SW 1271 (cell line): ENCODE results near the gene DNASE1L1.

Source experiments
- DNase-seq, 2 experiments: peaks; one replicate each; lab custom pipeline; 2025; lab: John Stamatoyannopoulos, UW

Gene DNASE1L1

DNA sequence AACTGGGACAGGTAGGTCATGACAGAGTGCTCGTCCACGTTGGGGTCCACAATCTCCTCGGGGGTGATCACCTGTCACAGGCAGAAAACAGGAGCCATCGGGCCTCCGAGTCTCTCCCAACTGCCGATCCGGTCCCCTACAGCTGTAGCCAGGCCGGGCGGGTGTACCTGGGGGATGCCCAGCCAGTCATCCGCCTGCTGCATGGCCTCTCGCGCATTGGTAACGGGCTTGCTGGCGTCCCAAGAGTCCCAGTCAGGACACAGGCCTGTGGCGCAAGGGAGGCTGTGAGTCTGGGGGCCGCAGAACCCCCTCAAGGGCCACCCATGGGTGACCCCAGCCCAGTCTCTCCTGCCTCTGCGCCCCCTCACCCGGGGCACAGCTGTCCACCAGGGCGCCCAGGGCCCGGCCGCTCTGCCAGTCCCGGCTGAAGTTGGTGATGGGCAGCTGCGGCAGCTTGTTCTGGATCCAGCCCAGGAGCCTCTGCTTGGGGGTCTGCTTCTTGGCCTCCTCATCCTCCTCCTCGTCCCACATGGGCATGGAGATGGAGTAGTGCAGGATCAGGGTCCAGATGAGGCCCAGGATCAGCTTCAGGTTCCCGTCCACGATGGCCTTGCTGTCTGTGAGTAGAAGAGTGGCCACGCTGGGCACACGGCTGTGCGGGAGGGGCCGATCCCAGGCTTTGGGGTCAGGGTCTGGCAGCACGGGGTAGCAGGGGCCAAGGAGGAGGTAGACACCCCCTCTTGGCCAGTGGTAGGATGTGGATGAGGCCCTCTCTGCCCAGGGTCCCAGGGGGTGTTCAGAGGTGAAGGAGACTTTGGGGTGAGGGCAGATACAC is 41.4 kb downstream of the DNASE1L1 start:
- DNase-seq: no peak

DNA sequence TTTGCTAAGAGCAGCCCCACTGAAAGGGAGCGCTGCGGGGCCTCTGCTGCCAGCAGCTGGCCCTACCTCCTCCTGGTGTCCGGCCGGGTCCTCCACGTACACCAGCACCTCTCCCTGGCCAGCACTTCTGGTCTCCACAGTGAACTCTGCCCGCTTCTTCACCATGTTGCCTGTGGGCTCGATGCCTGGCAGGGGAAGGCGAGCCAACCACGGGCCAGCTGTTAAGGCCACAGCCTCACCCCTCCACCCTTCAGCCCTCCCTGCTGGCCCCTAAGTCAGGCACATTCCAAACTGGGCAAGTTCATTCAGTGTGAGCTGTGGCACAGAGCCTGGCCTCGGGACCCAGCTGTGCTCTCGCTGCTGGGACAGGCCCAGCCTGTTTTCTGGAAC is 42.4 kb downstream of the DNASE1L1 start:
- DNase-seq: no peak

DNA sequence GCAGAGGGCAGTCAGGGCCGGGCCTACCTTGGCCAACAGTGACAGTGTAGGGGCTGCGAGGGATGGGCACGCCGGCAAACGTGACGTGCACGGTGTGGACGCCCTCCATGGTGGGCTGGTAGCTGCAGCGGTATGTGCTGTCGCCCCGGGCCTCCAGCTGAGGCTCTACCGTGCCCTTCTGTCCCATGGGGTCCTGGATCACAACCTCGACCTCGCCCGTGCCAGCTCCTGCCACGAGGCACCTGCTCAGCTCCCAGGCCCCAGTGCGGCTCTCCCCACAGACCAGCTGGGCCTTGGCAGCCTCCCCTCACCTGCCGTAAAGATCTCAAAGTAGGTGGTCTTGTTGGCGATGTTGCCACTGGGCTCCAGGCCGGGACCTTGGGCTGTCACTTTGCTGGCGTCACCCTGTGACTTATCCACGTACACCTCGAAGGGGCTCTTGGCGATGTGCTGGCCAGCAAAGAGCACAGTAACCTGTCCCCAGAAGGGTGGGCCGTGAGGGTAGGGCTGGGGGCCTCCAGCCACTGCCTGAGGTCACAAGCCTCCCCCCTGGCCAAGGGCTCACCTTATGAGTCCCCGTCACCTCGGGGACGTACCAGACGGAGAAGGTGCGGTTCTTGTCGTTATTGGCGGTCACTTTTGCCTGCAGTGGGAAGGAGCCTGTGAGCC is 42.9 kb downstream of the DNASE1L1 start:
- no peak for DNase-seq

DNA sequence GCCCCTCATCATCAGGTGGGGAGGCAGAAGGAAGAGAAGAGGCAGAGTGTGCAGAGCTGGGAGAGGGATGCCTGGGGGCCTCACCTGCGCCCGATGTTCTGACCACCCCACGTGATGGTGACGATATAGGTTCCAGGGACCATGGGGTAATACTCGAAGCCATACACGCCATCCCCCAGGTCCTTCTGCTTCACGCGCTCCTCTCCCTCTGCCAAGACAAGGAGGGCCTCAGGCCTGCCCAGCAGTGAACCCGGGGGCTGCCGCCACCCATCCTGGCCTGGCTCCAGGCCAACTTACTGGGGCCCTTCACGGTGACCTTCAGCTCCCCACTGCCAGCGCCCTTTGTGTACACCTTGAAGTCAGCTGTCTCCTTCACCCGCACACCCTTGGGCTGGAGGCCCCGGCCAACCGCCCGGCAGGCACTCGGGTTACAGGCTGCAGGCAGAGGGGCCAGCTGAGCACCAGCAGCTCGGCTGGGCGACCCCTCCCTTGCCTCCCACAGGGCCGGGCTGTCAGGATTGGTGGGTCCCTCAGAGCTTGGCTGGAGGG is 43.9 kb downstream of the DNASE1L1 start:
- no peak for DNase-seq

DNA sequence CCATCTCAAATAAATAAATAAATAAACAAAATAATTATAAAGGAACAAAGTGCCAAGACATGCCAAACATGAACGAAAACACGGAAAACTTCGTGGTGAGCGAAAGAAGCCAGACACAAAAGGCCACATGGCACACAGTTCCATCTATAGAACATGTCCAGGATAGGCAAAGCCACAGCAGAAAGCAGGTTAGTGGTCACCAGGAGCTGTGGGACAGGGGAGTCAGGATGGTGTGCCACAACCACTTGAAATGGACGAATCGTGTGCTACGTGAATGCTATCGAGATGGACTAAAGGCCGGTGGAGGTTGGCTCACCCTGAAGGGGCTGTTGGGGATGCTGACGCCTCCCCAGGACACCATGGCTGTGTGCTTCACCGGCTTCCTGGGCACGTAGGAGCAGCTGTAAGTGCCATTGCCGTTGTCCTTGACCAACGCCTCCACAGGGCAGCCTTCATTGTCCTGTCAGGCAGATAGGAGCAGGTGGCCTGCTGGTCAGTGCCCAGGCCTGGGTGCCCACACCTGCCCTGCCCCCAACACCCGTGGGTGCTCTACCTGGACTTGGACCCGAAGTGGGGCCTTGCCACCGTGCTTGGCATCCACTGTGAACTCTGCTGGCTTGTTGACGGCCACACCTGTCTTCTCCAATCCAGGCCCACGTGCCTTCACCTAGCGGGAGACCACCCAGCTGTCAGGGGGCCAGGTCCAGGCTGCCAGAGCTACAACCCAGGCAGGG is 45.2 kb downstream of the DNASE1L1 start:
- DNase-seq: no peak

DNA sequence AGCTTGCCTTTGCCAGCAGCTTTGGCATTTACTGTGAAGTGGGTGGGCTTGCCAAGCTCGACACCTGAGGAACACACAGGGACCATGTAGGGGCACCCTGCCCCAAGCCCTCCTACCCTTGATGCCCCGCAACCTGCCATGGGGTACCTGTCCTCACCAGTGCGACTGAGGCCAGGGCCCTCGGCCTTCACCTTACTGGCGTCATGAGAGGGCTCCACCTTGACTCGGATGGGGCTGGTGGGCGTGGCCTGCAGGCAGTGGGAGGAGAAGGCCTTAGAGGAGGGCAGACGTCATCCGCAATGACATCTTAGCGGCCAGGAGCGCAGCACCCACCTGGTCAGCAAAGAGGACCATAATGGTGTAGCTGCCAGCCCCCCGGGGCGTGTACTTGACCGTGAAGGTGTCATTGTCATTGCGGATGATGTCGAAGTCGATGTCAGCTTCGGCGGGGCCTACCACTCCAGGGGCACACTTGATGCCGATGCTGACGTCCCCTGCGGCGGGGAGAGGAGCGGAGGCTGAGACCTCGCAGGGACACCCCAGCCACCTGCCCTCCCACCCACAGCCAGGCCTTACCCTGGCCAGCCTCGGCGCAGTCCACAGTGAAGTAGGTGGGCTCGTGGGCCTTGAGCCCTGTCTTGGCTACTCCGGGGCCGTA is 46.8 kb downstream of the DNASE1L1 start:
- no peak for DNase-seq

DNA sequence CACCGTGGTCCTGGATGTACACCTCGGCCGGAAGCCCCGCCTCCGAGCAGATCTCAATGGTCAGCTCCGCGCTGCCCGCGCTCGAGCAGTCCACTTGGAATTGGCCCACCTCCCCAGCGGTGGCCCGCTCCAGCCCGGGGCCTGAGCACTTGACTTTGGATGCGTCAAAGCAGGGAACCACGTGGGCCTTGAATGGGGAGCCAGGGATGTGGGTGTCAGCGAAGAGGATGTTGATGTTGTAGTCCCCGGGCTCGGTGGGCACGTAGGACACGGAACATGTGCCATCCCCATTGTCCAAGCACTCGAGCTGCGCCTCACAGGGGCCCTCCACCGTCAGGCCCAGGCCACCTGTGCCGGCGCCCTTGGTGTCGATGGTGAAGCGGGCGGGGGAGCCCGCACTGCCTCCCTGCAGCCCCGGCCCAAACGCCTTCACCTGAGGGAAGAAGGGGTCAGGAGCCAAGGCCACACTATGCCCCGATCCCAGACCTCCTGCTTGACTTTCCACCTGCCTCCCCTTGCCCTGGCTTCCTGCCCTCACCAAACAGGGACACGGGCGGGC is 48.8 kb downstream of the DNASE1L1 start:
- DNase-seq: no peak

DNA sequence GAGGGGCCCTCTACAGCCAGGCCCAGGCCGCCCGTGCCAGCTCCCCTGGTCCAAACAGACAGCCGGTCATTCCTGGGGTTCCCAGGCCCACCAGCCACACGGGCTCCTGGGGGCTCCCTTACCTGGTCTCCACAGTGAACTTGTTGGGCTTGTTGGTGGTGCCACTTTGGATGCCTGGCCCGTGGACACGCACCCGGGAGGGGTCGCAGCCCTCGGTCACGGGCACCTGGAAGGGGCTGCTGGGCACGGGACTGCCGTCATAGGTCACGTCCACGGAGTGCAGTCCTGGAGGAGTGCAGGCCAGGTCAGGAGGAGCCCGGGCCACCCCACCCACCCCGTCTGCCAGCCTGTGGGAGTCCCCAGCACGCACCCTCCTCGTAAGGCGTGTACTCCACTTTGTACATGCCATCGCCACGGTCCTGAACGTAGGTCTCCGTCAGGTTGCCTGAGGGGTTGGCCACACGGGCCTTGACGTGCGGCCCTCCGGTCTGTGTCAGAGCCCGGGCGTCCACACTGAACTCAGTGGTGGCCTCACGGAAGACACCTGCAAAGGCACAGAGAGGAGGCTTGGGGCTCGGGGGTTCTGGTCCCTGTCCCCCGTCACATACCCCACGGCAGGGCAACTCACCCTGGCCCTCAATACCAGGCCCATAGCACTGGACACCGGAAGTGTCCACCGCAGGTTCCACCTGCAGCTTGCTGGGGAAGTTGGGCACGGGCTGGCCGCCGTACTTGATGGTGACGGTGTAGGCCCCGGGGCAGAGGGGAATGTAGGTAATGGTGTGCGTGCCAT is 49.5 kb downstream of the DNASE1L1 start:
- no peak for DNase-seq

DNA sequence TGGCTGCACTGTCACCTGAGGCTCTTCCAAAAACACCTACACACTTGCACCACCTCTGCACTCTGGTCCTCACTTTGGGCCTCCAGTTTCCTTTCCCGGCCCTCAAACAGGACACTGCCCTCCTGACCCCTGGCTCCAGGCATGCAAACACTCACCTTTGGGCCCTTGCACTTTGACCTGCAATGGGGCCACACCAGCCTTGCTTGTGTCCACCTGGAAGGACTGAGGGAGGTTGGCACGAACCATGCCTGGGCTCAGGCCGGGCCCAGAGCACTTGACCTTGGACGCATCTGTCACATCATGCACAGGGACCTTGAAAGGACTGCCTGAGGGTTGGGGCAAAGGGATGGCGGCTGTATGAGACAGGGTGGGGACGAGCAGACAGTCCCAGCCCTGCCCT is 50.2 kb downstream of the DNASE1L1 start:
- DNase-seq: no peak

DNA sequence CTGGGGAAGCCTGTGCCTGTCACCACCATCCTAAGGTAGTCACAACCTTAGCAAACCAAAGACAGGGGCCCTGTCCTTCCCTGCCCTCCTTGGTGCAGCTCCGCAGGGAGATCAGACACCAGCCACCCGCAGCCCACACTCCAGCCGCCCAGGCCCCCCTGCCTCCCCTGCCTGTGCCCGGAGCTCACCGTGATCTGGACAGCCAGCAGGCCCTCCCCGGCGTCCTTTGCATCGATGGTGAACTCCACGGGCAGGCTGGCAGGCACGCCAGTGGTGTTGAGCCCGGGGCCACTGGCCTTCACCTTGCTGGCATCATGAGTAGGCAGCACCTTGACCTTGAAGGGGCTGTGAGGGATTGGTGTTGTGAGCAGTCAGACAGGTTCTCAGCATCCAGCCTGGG is 51.0 kb downstream of the DNASE1L1 start:
- no peak for DNase-seq

DNA sequence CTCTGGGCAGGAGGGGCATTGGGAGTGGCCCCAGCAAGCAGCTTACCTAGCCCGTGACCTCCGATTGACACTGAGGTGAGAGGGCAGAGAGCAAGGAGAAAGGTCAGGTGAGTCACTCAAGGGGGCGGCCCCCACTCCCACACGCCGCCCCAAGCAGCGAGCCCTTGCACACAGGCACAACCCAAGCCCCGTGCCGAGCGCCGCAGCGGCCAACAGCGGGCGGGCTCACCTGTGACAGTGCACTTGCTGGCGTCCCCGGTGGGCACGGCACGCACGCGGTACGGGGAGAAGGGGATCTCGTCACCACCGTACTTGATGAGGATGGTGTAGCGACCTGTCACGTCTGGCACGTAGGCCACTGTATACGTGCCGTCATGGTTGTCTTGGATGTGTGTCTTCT is 51.8 kb downstream of the DNASE1L1 start:
- DNase-seq: no peak

DNA sequence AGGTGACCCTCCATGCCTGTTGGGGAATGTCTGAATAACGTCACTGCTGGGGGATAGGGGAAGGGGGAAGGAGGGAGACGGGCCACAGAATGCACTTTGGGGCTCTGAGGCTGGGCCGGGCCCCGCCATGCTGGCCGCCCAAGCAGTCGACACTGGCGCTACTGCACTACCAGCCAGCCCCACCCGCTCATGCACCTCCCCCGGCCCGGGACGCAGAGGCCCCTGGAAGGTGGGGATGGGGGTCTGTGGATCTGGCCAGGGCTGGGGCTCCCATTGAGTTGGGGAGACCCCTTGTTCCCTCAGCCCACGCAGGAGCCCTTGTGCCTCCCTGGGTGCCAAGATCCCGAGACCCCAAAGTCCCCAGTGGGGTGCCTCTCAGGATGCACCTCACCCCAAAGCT is 52.5 kb downstream of the DNASE1L1 start:
- DNase-seq: no peak

DNA sequence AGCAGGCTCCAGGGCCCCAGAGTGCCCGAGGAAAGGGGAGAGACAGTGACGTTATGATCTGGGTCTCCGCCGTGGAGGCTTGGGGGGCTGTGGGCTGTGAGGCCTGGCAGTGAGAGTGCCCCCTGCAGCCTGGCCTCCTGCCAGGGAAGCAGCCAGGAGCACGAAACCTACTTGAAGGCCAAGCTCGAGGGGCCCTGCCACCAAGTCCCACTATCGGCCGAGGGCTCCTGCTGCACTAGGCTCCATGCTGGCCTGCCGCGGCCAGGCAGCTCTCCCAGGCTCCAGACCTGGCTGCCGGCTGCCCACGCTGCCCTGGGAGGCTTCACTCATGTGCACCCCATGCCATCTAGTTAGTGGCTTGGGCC is 53.3 kb downstream of the DNASE1L1 start:
- DNase-seq: no peak

DNA sequence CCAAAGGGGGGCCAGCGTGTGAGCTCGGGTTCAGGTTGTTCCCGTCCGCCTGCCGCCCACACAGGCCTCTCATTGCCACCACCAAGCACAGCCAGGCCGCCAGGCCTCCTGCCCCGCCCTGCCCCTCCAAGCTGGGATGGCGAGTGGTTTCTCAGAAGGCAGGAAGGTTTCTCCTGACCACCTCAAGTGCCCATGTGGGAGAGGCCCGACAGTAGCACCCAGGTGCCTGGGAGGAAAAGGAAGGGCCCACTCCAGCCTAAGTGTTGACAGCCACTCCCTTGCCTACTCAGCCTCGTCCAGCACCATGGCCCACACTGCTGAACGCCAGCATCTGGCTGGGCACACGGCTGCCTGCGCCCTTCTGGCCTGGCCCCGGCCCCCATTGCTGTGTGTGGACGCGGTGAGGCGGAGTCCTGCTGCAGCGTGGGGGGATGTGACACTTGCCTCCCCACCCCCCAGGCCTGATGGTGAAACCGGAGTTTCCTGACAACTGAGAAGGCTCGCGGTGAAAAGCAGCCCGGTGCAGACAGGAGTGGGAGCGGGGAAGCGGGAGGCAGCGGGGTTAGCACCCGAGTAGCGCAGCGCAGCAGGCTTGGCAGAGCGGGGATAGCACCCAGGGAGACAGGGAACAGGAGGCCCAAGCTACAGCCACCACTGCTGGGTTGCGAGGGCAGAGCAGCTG is 53.8 kb downstream of the DNASE1L1 start:
- no peak for DNase-seq

DNA sequence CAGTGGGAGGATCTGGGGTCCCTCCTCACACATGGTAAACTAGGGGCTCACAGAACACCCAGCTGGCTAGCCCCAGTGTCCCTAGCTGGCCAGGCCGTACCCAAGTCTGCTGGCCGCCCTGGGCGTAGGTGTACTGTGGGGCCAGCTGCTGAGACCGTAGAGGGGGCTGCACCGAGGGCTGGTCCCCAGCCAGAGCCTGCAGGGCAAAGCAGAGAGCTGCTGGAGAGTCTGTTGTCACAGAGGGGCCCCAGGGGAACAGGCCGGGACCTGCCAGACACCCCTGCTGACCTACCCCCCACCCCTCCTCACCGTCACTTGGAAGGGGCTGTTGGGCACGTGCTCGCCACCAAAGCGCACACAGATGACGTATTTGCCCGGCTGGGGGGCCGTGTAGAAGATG is 54.5 kb downstream of the DNASE1L1 start:
- no peak for DNase-seq

DNA sequence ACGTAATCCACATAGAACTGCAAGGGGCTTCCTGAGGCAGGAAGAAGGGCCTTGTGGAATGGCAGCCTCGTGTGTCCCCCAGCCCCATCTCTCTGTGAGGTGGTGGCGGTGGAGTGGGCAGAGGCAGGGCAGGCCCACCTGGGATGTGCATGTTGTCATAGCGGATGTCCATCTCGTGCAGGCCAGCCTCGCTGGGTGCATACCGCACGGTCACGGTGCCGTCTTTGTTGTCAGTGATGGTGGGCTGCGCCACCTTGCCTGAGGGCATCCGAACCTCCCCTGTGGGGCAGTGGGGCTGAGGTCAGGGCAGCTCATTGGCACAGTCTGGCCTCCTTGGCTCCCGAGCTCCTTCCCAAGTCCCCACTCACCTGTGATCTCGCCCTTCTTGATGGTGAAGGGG is 55.0 kb downstream of the DNASE1L1 start:
- no peak for DNase-seq

DNA sequence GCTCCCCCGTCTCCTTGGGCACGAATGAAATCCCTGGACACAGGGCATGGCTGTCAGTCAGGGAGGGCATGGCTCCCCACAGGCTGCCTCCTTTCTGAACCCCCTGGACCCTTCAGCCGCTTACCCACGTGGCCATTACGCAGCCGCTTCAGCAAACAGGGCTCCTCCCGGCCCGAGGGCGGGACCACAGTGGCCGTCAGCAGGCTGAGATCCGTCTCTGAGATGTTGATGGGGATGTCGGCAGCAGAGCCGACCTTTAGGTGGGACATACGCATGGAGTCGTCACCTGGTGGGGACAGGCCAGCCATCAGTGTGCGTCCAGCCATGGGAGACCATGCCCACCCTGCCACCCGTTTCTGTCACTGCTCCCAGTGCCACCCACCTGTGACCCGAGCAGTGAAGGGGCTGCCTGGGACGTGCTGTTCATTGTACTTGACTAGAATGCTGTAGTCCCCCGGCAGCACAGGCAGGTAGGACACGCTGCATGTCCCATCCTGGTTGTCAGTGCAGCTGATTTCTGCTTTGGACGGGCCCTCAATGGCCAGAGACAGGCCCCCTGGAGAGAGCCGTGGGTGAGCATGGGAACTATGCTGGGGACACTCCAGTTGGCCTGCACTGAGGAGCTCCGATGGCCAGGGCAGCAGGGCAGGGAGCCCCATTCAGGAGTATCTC is 55.7 kb downstream of the DNASE1L1 start:
- no peak for DNase-seq

DNA sequence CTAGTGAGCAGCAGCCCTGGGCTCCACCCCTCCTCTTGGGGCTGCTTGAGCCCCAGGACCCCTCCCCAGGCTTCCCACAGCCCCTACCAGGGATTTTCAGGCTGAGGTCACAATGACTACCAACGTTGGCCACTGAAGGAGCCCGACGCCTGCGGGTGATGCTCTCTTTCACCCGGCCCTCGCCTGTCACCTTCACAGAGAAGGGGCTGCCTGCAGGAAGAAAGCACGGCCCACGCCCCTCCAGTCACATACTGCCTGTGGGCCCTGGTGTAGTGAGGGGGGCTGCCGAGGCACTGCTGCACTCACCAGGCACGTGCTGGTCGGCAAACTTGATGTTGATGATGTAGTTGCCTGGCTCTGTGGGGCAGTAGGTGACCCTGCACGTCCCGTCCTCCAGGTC is 56.6 kb downstream of the DNASE1L1 start:
- no peak for DNase-seq

DNA sequence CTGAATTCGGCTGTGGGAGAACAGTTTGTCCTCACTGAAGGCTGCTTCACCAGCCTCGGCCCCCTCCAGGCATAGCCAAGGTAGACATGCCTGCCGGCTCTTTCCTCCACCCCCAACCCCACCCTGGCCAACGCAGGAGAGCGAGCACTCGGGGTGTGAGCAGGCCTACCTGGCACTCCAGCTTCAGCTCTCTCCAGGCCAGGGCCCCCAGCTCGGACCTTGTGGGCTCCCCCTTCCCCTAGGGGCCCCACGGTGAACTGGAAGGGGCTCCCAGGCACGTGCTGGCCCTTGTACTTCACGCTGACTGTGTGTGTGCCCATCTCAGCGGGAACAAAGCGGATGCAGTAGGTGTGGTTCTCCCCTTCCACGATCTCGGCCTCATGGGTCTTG is 57.0 kb downstream of the DNASE1L1 start:
- no peak for DNase-seq
